HEK293 (cell line): ENCODE measurements around the gene SERTAD1.

Source experiments
- BCL11B ChIP-seq: fragments of 450-650 bp; formaldehyde crosslinking; IDR thresholded peaks from 2 replicates; pipeline ENCODE4 v1.5.1; 2016; ENCODE audit warnings: low read depth, missing biosample characterization, missing genetic modification characterization
- GLIS1 ChIP-seq: fragments of 450-650 bp; formaldehyde crosslinking; IDR thresholded peaks from 2 replicates; pipeline ENCODE4 v1.5.1; 2016; ENCODE audit warnings: missing biosample characterization, missing genetic modification characterization
- KLF1 ChIP-seq: fragments of 450-650 bp; formaldehyde crosslinking; IDR thresholded peaks from 2 replicates; pipeline ENCODE4 v1.5.1; 2016; ENCODE audit warnings: missing biosample characterization, missing genetic modification characterization
- KLF7 ChIP-seq: fragments of 450-650 bp; formaldehyde crosslinking; IDR thresholded peaks from 2 replicates; pipeline ENCODE4 v1.5.1; 2016; ENCODE audit warnings: missing biosample characterization, missing genetic modification characterization, borderline replicate concordance
- OSR2 ChIP-seq: fragments of 450-650 bp; formaldehyde crosslinking; IDR thresholded peaks from 2 replicates; pipeline ENCODE4 v1.5.1; 2016; ENCODE audit warnings: missing biosample characterization, missing genetic modification characterization
- PRDM1 ChIP-seq: fragments of 450-650 bp; formaldehyde crosslinking; IDR thresholded peaks from 2 replicates; pipeline ENCODE4; 2016; ENCODE audit warnings: missing biosample characterization, missing genetic modification characterization
- SCRT1 ChIP-seq: fragments of 450-650 bp; formaldehyde crosslinking; IDR thresholded peaks from 2 replicates; pipeline ENCODE4 v1.5.1; 2016; ENCODE audit warnings: missing biosample characterization, missing genetic modification characterization, borderline replicate concordance
- SP7 ChIP-seq: fragments of 450-650 bp; formaldehyde crosslinking; IDR thresholded peaks from 2 replicates; pipeline ENCODE4 v1.5.1; 2016; ENCODE audit warnings: missing biosample characterization, missing genetic modification characterization
- YY2 ChIP-seq: fragments of 450-650 bp; formaldehyde crosslinking; IDR thresholded peaks from 2 replicates; pipeline ENCODE4 v1.5.1; 2016; ENCODE audit warnings: missing biosample characterization, missing genetic modification characterization
- ZBTB8A ChIP-seq: fragments of 450-650 bp; formaldehyde crosslinking; IDR thresholded peaks from 2 replicates; pipeline ENCODE4 v1.5.1; 2016; ENCODE audit warnings: missing biosample characterization, missing genetic modification characterization
- ZEB2 ChIP-seq: fragments of 450-650 bp; formaldehyde crosslinking; IDR thresholded peaks from 2 replicates; pipeline ENCODE4 v1.5.1; 2016; ENCODE audit warnings: missing biosample characterization, missing genetic modification characterization
- ZFP37 ChIP-seq: fragments of 450-650 bp; formaldehyde crosslinking; IDR thresholded peaks from 2 replicates; pipeline ENCODE4 v1.5.1; 2016; ENCODE audit warnings: missing biosample characterization, missing genetic modification characterization
- ZNF114 ChIP-seq: fragments of 450-650 bp; formaldehyde crosslinking; IDR thresholded peaks from 2 replicates; pipeline ENCODE4 v1.5.0; 2017; ENCODE audit warnings: missing biosample characterization, missing genetic modification characterization
- ZNF138 ChIP-seq: fragments of 450-650 bp; formaldehyde crosslinking; IDR thresholded peaks from 2 replicates; pipeline ENCODE4 v1.5.1; 2016; ENCODE audit warnings: missing biosample characterization, missing genetic modification characterization, borderline replicate concordance
- ZNF146 ChIP-seq: fragments of 450-650 bp; formaldehyde crosslinking; IDR thresholded peaks from 2 replicates; pipeline ENCODE4 v1.5.1; 2016; ENCODE audit warnings: missing biosample characterization, missing genetic modification characterization
- ZNF155 ChIP-seq: fragments of 450-650 bp; formaldehyde crosslinking; IDR thresholded peaks from 2 replicates; pipeline ENCODE4 v1.5.1; 2016; ENCODE audit warnings: missing biosample characterization, missing genetic modification characterization
- ZNF175 ChIP-seq: fragments of 450-650 bp; formaldehyde crosslinking; IDR thresholded peaks from 2 replicates; pipeline ENCODE4 v1.5.1; 2016; ENCODE audit warnings: missing biosample characterization, missing genetic modification characterization
- ZNF23 ChIP-seq: fragments of 450-650 bp; formaldehyde crosslinking; IDR thresholded peaks from 2 replicates; pipeline ENCODE4 v1.5.1; 2016; ENCODE audit warnings: missing biosample characterization, missing genetic modification characterization, borderline replicate concordance
- ZNF324 ChIP-seq: fragments of 450-650 bp; formaldehyde crosslinking; IDR thresholded peaks from 2 replicates; pipeline ENCODE4 v1.5.1; 2016; ENCODE audit warnings: missing biosample characterization, missing genetic modification characterization
- ZNF366 ChIP-seq: fragments of 450-650 bp; formaldehyde crosslinking; conservative IDR thresholded peaks from 2 replicates; pipeline ENCODE4 v1.5.1; 2016; ENCODE audit warnings: missing biosample characterization, missing genetic modification characterization
- ZNF416 ChIP-seq: fragments of 450-650 bp; formaldehyde crosslinking; IDR thresholded peaks from 2 replicates; pipeline ENCODE4 v1.5.1; 2016; ENCODE audit warnings: missing biosample characterization, missing genetic modification characterization
- ZNF423 ChIP-seq: fragments of 450-650 bp; formaldehyde crosslinking; IDR thresholded peaks from 2 replicates; pipeline ENCODE4 v1.5.1; 2016; ENCODE audit warnings: missing biosample characterization, missing genetic modification characterization
- ZNF791 ChIP-seq: fragments of 450-650 bp; formaldehyde crosslinking; IDR thresholded peaks from 2 replicates; pipeline ENCODE4 v1.5.1; 2016; ENCODE audit warnings: missing biosample characterization, missing genetic modification characterization
- ZNF843 ChIP-seq: fragments of 450-650 bp; formaldehyde crosslinking; IDR thresholded peaks from 2 replicates; pipeline ENCODE4 v1.5.1; 2016; ENCODE audit warnings: missing biosample characterization, missing genetic modification characterization
- ZSCAN23 ChIP-seq: fragments of 450-650 bp; formaldehyde crosslinking; IDR thresholded peaks from 2 replicates; pipeline ENCODE4 v1.5.1; 2016; ENCODE audit warnings: missing biosample characterization, missing genetic modification characterization
- TF ChIP-seq, protein P1 (sequence below): fragments of 450-650 bp; formaldehyde crosslinking; IDR thresholded peaks from 2 replicates; pipeline ENCODE4 v1.5.1; 2016; ENCODE audit warnings: missing biosample characterization, missing genetic modification characterization, borderline replicate concordance
- TF ChIP-seq, protein P2 (sequence below): fragments of 450-650 bp; formaldehyde crosslinking; IDR thresholded peaks from 2 replicates; pipeline ENCODE4 v1.5.1; 2016; ENCODE audit warnings: missing biosample characterization, missing genetic modification characterization
- TF ChIP-seq, protein P3 (sequence below): fragments of 450-650 bp; formaldehyde crosslinking; IDR thresholded peaks from 2 replicates; pipeline ENCODE4 v1.5.1; 2016; ENCODE audit warnings: missing biosample characterization, missing genetic modification characterization
- TF ChIP-seq, protein P4 (sequence below): fragments of 450-650 bp; formaldehyde crosslinking; IDR thresholded peaks from 2 replicates; pipeline ENCODE4 v1.5.1; 2016; ENCODE audit warnings: missing biosample characterization, missing genetic modification characterization
- TF ChIP-seq, protein P5 (sequence below): fragments of 450-650 bp; formaldehyde crosslinking; IDR thresholded peaks from 2 replicates; pipeline ENCODE4 v1.5.1; 2017; ENCODE audit warnings: missing biosample characterization, missing genetic modification characterization
- TF ChIP-seq, protein P6 (sequence below): fragments of 450-650 bp; formaldehyde crosslinking; IDR thresholded peaks from 2 replicates; pipeline ENCODE4 v1.5.1; 2017; ENCODE audit warnings: missing biosample characterization, missing genetic modification characterization

SERTAD1 gene

DNA sequence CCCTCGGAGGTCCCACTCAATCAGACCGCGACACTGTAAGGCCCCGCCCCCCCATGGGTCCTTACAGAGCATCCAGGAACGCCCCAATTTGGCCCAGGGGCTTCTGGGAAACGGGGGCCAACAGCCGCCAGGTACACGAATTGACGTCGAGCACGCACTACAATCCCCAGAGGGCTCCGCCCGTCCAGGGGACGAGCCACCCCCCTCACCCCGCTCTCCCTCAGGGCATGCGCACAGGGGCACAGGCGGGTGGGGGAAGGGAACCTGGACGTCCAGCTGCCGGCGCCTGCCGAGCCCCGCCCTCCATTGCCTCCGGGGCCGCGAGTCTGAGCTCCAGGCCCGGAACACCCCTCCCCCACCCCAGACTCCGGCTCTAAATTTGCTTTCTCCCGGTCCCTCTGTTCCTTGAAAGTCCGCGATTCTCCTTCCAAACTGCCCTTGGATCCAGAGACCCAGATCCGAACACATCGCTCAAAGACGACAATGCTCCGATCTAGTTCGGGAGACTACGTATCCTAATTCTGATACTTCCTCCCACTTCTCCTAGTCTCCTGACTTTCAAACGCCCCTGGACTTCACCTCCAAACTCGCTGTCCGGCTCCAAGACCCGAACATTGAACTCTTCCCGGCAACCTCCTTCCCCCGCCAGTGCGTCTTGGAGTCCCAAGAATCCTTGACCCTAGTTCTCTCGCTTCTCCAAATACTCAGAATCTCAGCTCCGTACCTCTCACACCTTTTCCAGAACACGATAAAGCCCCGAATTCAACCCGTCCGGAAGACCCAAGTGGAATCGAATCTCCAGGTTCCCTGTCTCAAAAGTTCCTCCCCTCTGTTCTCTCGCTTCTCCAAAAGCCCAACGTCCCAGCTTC is 17.6 kb upstream of the SERTAD1 start (continued):
- TF ChIP-seq, protein P1, sequence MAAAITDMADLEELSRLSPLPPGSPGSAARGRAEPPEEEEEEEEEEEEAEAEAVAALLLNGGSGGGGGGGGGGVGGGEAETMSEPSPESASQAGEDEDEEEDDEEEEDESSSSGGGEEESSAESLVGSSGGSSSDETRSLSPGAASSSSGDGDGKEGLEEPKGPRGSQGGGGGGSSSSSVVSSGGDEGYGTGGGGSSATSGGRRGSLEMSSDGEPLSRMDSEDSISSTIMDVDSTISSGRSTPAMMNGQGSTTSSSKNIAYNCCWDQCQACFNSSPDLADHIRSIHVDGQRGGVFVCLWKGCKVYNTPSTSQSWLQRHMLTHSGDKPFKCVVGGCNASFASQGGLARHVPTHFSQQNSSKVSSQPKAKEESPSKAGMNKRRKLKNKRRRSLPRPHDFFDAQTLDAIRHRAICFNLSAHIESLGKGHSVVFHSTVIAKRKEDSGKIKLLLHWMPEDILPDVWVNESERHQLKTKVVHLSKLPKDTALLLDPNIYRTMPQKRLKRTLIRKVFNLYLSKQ (tag by site-specific recombination), result no peak
- TF ChIP-seq ZNF114 (tag by site-specific recombination), result no peak
- TF ChIP-seq ZNF138, result no peak
- TF ChIP-seq ZNF324 (tag by site-specific recombination), result peak; percentile 74; the same call in 1 of the 2 replicates
- TF ChIP-seq SP7, result peak; percentile 71
- no peak for TF ChIP-seq ZNF23
- peak; percentile 36; the same call in 1 of the 2 replicates for TF ChIP-seq YY2
- TF ChIP-seq, protein P2, sequence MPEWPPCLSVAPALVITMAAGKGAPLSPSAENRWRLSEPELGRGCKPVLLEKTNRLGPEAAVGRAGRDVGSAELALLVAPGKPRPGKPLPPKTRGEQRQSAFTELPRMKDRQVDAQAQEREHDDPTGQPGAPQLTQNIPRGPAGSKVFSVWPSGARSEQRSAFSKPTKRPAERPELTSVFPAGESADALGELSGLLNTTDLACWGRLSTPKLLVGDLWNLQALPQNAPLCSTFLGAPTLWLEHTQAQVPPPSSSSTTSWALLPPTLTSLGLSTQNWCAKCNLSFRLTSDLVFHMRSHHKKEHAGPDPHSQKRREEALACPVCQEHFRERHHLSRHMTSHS (tag by site-specific recombination), result no peak
- TF ChIP-seq, protein P3, sequence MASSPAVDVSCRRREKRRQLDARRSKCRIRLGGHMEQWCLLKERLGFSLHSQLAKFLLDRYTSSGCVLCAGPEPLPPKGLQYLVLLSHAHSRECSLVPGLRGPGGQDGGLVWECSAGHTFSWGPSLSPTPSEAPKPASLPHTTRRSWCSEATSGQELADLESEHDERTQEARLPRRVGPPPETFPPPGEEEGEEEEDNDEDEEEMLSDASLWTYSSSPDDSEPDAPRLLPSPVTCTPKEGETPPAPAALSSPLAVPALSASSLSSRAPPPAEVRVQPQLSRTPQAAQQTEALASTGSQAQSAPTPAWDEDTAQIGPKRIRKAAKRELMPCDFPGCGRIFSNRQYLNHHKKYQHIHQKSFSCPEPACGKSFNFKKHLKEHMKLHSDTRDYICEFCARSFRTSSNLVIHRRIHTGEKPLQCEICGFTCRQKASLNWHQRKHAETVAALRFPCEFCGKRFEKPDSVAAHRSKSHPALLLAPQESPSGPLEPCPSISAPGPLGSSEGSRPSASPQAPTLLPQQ (tag by site-specific recombination), result peak; percentile 27; the same call in 1 of the 2 replicates
- no peak for TF ChIP-seq ZNF146 (tag by site-specific recombination)
- peak; percentile 99 for TF ChIP-seq ZNF423
- TF ChIP-seq SCRT1 (tag by site-specific recombination), result no peak
- no peak for TF ChIP-seq ZNF175 (tag by site-specific recombination)
- TF ChIP-seq, protein P4, sequence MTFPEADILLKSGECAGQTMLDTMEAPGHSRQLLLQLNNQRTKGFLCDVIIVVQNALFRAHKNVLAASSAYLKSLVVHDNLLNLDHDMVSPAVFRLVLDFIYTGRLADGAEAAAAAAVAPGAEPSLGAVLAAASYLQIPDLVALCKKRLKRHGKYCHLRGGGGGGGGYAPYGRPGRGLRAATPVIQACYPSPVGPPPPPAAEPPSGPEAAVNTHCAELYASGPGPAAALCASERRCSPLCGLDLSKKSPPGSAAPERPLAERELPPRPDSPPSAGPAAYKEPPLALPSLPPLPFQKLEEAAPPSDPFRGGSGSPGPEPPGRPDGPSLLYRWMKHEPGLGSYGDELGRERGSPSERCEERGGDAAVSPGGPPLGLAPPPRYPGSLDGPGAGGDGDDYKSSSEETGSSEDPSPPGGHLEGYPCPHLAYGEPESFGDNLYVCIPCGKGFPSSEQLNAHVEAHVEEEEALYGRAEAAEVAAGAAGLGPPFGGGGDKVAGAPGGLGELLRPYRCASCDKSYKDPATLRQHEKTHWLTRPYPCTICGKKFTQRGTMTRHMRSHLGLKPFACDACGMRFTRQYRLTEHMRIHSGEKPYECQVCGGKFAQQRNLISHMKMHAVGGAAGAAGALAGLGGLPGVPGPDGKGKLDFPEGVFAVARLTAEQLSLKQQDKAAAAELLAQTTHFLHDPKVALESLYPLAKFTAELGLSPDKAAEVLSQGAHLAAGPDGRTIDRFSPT (tag by site-specific recombination), result peak; percentile 99
- TF ChIP-seq KLF7, result peak; percentile 99
- peak; percentile 85; the same call in 1 of the 2 replicates for TF ChIP-seq ZSCAN23 (tag by site-specific recombination)
- no peak for TF ChIP-seq OSR2 (tag by site-specific recombination)
- TF ChIP-seq ZNF155 (tag by site-specific recombination), result 0 out of 2 replicates have a peak, but pooled peaks have one; percentile 33
- TF ChIP-seq KLF1 (tag by site-specific recombination), result peak; percentile 98
- TF ChIP-seq ZNF416 (tag by site-specific recombination), result no peak
- peak; percentile 88 for TF ChIP-seq ZNF366 (tag by site-specific recombination)
- TF ChIP-seq ZEB2 (tag by site-specific recombination), result peak; percentile 98
- TF ChIP-seq BCL11B (tag by site-specific recombination), result peak; percentile 96
- TF ChIP-seq, protein P5, sequence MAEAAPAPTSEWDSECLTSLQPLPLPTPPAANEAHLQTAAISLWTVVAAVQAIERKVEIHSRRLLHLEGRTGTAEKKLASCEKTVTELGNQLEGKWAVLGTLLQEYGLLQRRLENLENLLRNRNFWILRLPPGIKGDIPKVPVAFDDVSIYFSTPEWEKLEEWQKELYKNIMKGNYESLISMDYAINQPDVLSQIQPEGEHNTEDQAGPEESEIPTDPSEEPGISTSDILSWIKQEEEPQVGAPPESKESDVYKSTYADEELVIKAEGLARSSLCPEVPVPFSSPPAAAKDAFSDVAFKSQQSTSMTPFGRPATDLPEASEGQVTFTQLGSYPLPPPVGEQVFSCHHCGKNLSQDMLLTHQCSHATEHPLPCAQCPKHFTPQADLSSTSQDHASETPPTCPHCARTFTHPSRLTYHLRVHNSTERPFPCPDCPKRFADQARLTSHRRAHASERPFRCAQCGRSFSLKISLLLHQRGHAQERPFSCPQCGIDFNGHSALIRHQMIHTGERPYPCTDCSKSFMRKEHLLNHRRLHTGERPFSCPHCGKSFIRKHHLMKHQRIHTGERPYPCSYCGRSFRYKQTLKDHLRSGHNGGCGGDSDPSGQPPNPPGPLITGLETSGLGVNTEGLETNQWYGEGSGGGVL (tag by site-specific recombination), result peak; percentile 49; the same call in 1 of the 2 replicates
- no peak; the same call in none of the 2 replicates for TF ChIP-seq ZBTB8A (tag by site-specific recombination)
- TF ChIP-seq, protein P6, sequence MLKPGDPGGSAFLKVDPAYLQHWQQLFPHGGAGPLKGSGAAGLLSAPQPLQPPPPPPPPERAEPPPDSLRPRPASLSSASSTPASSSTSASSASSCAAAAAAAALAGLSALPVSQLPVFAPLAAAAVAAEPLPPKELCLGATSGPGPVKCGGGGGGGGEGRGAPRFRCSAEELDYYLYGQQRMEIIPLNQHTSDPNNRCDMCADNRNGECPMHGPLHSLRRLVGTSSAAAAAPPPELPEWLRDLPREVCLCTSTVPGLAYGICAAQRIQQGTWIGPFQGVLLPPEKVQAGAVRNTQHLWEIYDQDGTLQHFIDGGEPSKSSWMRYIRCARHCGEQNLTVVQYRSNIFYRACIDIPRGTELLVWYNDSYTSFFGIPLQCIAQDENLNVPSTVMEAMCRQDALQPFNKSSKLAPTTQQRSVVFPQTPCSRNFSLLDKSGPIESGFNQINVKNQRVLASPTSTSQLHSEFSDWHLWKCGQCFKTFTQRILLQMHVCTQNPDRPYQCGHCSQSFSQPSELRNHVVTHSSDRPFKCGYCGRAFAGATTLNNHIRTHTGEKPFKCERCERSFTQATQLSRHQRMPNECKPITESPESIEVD (tag by site-specific recombination), result no peak
- 0 out of 2 replicates have a peak, but pooled peaks have one; percentile 42 for TF ChIP-seq ZNF791
- TF ChIP-seq GLIS1 (tag by site-specific recombination), result peak; percentile 99
- peak; percentile 58; the same call in 1 of the 2 replicates for TF ChIP-seq ZFP37 (tag by site-specific recombination)
- TF ChIP-seq ZNF843, result peak; percentile 75
- TF ChIP-seq PRDM1 (tag by site-specific recombination), result peak; percentile 93
